CD4-positive, alpha-beta T cell (primary cell): ENCODE measurements around the gene ZNF8. TPM values are rescaled to one million over a fixed set of nuclear protein-coding genes. Genes with fewer than 3 reads are reported as not detected.

Source experiments
- ATAC-seq: fragments of 200-7000 bp; cut with Tn5 transposase; one replicate; pipeline ENCODE4 v1.10.0; 2022; ENCODE audit warnings: mild to moderate bottlenecking; ENCODE audit not compliant: poor library complexity
- CTCF ChIA-PET: fragments of 350-600 bp; sonication (Branson Sonifier 250); formaldehyde crosslinking; loops from one replicate; lab custom pipeline; 2021; ENCODE audit warnings: antibody characterized with exemption, inconsistent platforms; lab: Charles Lee
- POLR2A ChIA-PET: fragments of 350-600 bp; sonication (Branson Sonifier 250); formaldehyde crosslinking; loops from one replicate; lab custom pipeline; 2021; ENCODE audit warnings: antibody characterized with exemption, inconsistent platforms; lab: Charles Lee
- DNase-seq, 14 experiments: peaks; one replicate each; pipeline ENCODE4 v3.0.0-alpha.2; 2013 to 2020; ENCODE audit warnings: mixed read lengths in 2 of 14
- H3K27ac ChIP-seq, 2 donors: one replicate each; pipeline versions ENCODE4 v1.5.1 to v1.7.0; 2013; ENCODE audit warnings: low read length in 2 of 2, low read depth in 1 of 2, mild to moderate bottlenecking in 1 of 2
- H3K27me3 ChIP-seq, 2 experiments: 1 replicate in 1 of 2; 2 replicates in 1 of 2; pipeline versions ENCODE4 v1.6.1 to v1.7.0; 2013; ENCODE audit warnings: low read length in 2 of 2, control low read depth in 1 of 2, mild to moderate bottlenecking in 1 of 2, moderate library complexity in 1 of 2; ENCODE audit not compliant: insufficient read depth in 2 of 2, control insufficient read depth in 1 of 2
- H3K36me3 ChIP-seq: one replicate; pipeline ENCODE4 v1.6.1; 2013; ENCODE audit warnings: low read length, control low read depth; ENCODE audit not compliant: insufficient read depth
- H3K4me1 ChIP-seq: one replicate; pipeline ENCODE4 v1.6.1; 2013; ENCODE audit warnings: low read length, control low read depth; ENCODE audit not compliant: insufficient read depth
- H3K4me3 ChIP-seq: one replicate; pipeline ENCODE4 v1.5.1; 2013; ENCODE audit warnings: mild to moderate bottlenecking, low read length, moderate library complexity
- H3K9me3 ChIP-seq, 2 experiments: 1 replicate in 1 of 2; 2 replicates in 1 of 2; pipeline versions ENCODE4 v1.6.1 to v1.7.0; 2013; ENCODE audit warnings: low read length in 2 of 2, mild to moderate bottlenecking in 2 of 2, control low read depth in 1 of 2, moderate library complexity in 1 of 2; ENCODE audit not compliant: control insufficient read depth in 1 of 2, insufficient read depth in 1 of 2
- H3K27ac Mint-ChIP-seq: one replicate; pipeline ENCODE4 v1.8.0; 2020; ENCODE audit warnings: mixed read lengths
- H3K27me3 Mint-ChIP-seq: one replicate; pipeline ENCODE4 v1.8.0; 2021; ENCODE audit warnings: mixed read lengths
- H3K36me3 Mint-ChIP-seq: one replicate; pipeline ENCODE4 v1.8.0; 2021; ENCODE audit warnings: low read depth, mixed read lengths
- H3K4me1 Mint-ChIP-seq: one replicate; pipeline ENCODE4 v1.8.0; 2021; ENCODE audit warnings: low read depth, mixed read lengths
- H3K4me3 Mint-ChIP-seq: one replicate; pipeline ENCODE4 v1.8.0; 2020; ENCODE audit warnings: mild to moderate bottlenecking, mixed read lengths
- H3K9me3 Mint-ChIP-seq: one replicate; pipeline ENCODE4 v1.8.0; 2020; ENCODE audit warnings: mixed read lengths
- CTCF ChIP-seq: fragments of 200-600 bp; IDR thresholded peaks from one replicate; pipeline ENCODE4 v1.8.0; 2022; ENCODE audit warnings: antibody characterized with exemption, mild to moderate bottlenecking
- intact Hi-C, 2 experiments: fragments of 100-400 bp; cut with DNase I in 1 of 2; cut with micrococcal nuclease in 1 of 2; formaldehyde crosslinking; loops; one replicate each; pipeline versions ENCODE4 v1.15.1 to v1.9.0; 2023 to 2025; cut with DNase I, micrococcal nuclease
- total RNA-seq, 174 experiments: library from RNA in 2 of 174; stranded (reverse) in 2 of 174; gene quantifications; one replicate each; pipeline ENCODE4 v1.2.3 and lab custom pipeline; 2021 to 2026

ZNF8 gene
- total RNA-seq, 2 experiments from 2014 or later = 9.5 to 9.6 TPM

- Mint-ChIP-seq H3K27ac (no peak overlapping the region), H3K4me1 (peaks cover 28% of the 10 kb centered on the region), H3K9me3 (peaks cover 2% of the 10 kb centered on the region), H3K36me3 (peaks cover 80% of the 10 kb centered on the region), H3K27me3 (no peaks in the 10 kb centered on the region), H3K4me3 (no peak overlapping the region)
- ATAC-seq (no peak), DNase-seq (no peak)
- ChIA-PET POLR2A (interaction anchor here (1.0 kb wide), 1 partner anchor 92 kb away, joined by 5 read pairs; the partner anchor contains the start of gene ZNF274), CTCF (no interaction called here)
- intact Hi-C loops = loop anchor here (5.0 to 10.0 kb wide), 3 partner anchors 48 to 548 kb away; partner anchors contain the start of genes ZNF544 (in 2 of the 2) and ZNF671 (in 1 of the 2)
- Histone ChIP-seq H3K9me3 (peaks cover 45 to 52% of the 10 kb centered on the region in 2 experiments), H3K4me1 (peaks cover 29% of the 10 kb centered on the region), H3K27ac (no peak overlapping the region), H3K4me3 (no peak overlapping the region), H3K36me3 (peaks cover 25% of the 10 kb centered on the region), H3K27me3 (no peaks in the 10 kb centered on the region)
- no peak for TF ChIP-seq CTCF
These were observed 3.2 kb upstream of the ZNF8 start for GRCh38 chr19:58275564-58275963.

- H3K4me1 Mint-ChIP-seq = peaks cover 39% of the 10 kb centered on the region
These were observed 1.6 kb upstream of the ZNF8 start for GRCh38 chr19:58277197-58277596.

More at GRCh38 chr19:58277197-58277596, 1.6 kb upstream of the ZNF8 start:
- POLR2A ChIA-PET = no interaction called here
- peaks cover 74% of the 10 kb centered on the region for H3K36me3 Mint-ChIP-seq
- no peak overlapping the region for H3K27ac ChIP-seq
- no peak for TF ChIP-seq CTCF
- peaks cover 2% of the 10 kb centered on the region for H3K9me3 Mint-ChIP-seq
- H3K27me3 ChIP-seq = no peaks in the 10 kb centered on the region
- intact Hi-C loops = loop anchor here (5.0 to 10.0 kb wide), 3 partner anchors 50 to 550 kb away; partner anchors contain the start of genes ZNF544 (in 2 of the 2) and ZNF671 (in 1 of the 2)
- peaks cover 29 to 39% of the 10 kb centered on the region in 2 experiments for H3K9me3 ChIP-seq
- H3K27ac Mint-ChIP-seq = no peak overlapping the region
- H3K27me3 Mint-ChIP-seq = no peaks in the 10 kb centered on the region
- DNase-seq (no peak), ATAC-seq (no peak)
- CTCF ChIA-PET = no interaction called here
- H3K4me3 Mint-ChIP-seq = no peak overlapping the region
- peaks cover 29% of the 10 kb centered on the region for H3K4me1 ChIP-seq
- no peak overlapping the region for H3K4me3 ChIP-seq
- peaks cover 21% of the 10 kb centered on the region for H3K36me3 ChIP-seq
